IMR-90 (cell line): ENCODE results near the gene APOBEC3H. TPM values are rescaled to one million over a fixed set of nuclear protein-coding genes. Genes with fewer than 3 reads are reported as not detected.

Experiments
- ATAC-seq: fragments of 200-7000 bp; cut with Tn5 transposase; 2 replicates; pipeline ENCODE4 v1.9.1; 2020; ENCODE audit warnings: low read depth, mild to moderate bottlenecking, moderate library complexity
- BruUV-seq: library from RNA; stranded (reverse); fragments of 400-500 nt; replicated peaks from 2 replicates; lab custom pipeline; 2021; lab: Mats Ljungman, UMichigan
- CTCF ChIA-PET: fragments of 300-600 bp; formaldehyde crosslinking; extraction: SDS; loops from one replicate; lab custom pipeline; 2021; ENCODE audit warnings: antibody characterized with exemption; lab: Yijun Ruan, JAX
- POLR2A ChIA-PET: fragments of 300-600 bp; sonication (Branson Sonifier 250); formaldehyde crosslinking; loops from one replicate; lab custom pipeline; 2022; ENCODE audit warnings: antibody characterized with exemption; ENCODE audit not compliant: unreplicated experiment; lab: Charles Lee
- DNase-seq: peaks from one replicate; pipeline ENCODE4 v3.0.0; 2013
- H2AFZ ChIP-seq: replicated peaks from 2 replicates; pipeline ENCODE3; 2013; ENCODE audit warnings: low read length, mild to moderate bottlenecking; ENCODE audit not compliant: poor library complexity
- H2AK5ac ChIP-seq: 2 replicates; pipeline ENCODE4 v1.6.1; 2013; ENCODE audit warnings: low read depth, low read length, inconsistent platforms
- H2AK9ac ChIP-seq: replicated peaks from 2 replicates; pipeline ENCODE3; 2013; ENCODE audit warnings: mild to moderate bottlenecking, low read depth, low read length, moderate library complexity; ENCODE audit not compliant: poor library complexity
- H2BK120ac ChIP-seq: 2 replicates; pipeline ENCODE4 v1.6.1; 2013; ENCODE audit warnings: low read depth, low read length, inconsistent platforms
- H2BK15ac ChIP-seq: 3 replicates; pipeline ENCODE4 v1.6.1; 2013; ENCODE audit warnings: low read depth, low read length, inconsistent platforms
- H2BK20ac ChIP-seq: 2 replicates; pipeline ENCODE4 v1.6.1; 2013; ENCODE audit warnings: low read depth, mild to moderate bottlenecking, inconsistent platforms, low read length, moderate library complexity
- H2BK5ac ChIP-seq: 2 replicates; pipeline ENCODE4 v1.6.1; 2013; ENCODE audit warnings: mild to moderate bottlenecking, low read depth, low read length, inconsistent platforms; ENCODE audit not compliant: poor library complexity, severe bottlenecking
- H3K14ac ChIP-seq: replicated peaks from 2 replicates; pipeline ENCODE4 v1.6.1; 2013; ENCODE audit warnings: low read depth, low read length, inconsistent platforms
- H3K18ac ChIP-seq: 2 replicates; pipeline ENCODE4 v1.6.1; 2013; ENCODE audit warnings: low read depth, low read length, control low read depth
- H3K23ac ChIP-seq: 2 replicates; pipeline ENCODE4 v1.6.1; 2013; ENCODE audit warnings: low read depth, low read length, inconsistent platforms
- H3K27ac ChIP-seq: 2 replicates; pipeline ENCODE4 v1.5.1; 2013; ENCODE audit warnings: mild to moderate bottlenecking, control low read depth, low read length; ENCODE audit not compliant: insufficient read depth
- H3K27me3 ChIP-seq: 2 replicates; pipeline ENCODE4 v1.6.1; 2013; ENCODE audit warnings: low read length; ENCODE audit not compliant: control insufficient read depth, insufficient read depth
- H3K36me3 ChIP-seq: 2 replicates; pipeline ENCODE4 v1.6.1; 2013; ENCODE audit warnings: low read length, mixed read lengths; ENCODE audit not compliant: control insufficient read depth, insufficient read depth
- H3K4ac ChIP-seq: 2 replicates; pipeline ENCODE4 v1.6.1; 2013; ENCODE audit warnings: low read depth, low read length, inconsistent platforms
- H3K4me1 ChIP-seq: 2 replicates; pipeline ENCODE4 v1.6.1; 2013; ENCODE audit warnings: low read length, mixed read lengths; ENCODE audit not compliant: control insufficient read depth, insufficient read depth
- H3K4me2 ChIP-seq: 2 replicates; pipeline ENCODE4 v1.6.1; 2013; ENCODE audit warnings: low read depth, mild to moderate bottlenecking, control low read depth, low read length, moderate library complexity
- H3K4me3 ChIP-seq: 2 replicates; pipeline ENCODE4 v1.5.1; 2013; ENCODE audit warnings: low read depth, mild to moderate bottlenecking, control low read depth, low read length, moderate library complexity; ENCODE audit not compliant: insufficient read depth
- H3K56ac ChIP-seq: 2 replicates; pipeline ENCODE4 v1.6.1; 2013; ENCODE audit warnings: low read length, inconsistent platforms; ENCODE audit not compliant: insufficient read depth; ENCODE audit errors: extremely low read depth
- H3K79me1 ChIP-seq, 2 experiments: 2 replicates each; pipeline ENCODE4 v1.6.1; 2013; ENCODE audit warnings: low read length in 2 of 2, inconsistent platforms in 1 of 2, low read depth in 1 of 2
- H3K9ac ChIP-seq: 2 replicates; pipeline ENCODE4 v1.6.1; 2013; ENCODE audit warnings: low read depth, low read length, control low read depth
- H3K9me1 ChIP-seq: 2 replicates; pipeline ENCODE4 v1.6.1; 2013; ENCODE audit warnings: low read length, inconsistent platforms; ENCODE audit not compliant: insufficient read depth
- H3K9me3 ChIP-seq: 2 replicates; pipeline ENCODE4 v1.6.1; 2013; ENCODE audit warnings: low read length; ENCODE audit not compliant: control insufficient read depth, insufficient read depth
- H4K20me1 ChIP-seq: 2 replicates; pipeline ENCODE4 v1.6.1; 2013; ENCODE audit warnings: low read length, inconsistent platforms; ENCODE audit not compliant: insufficient read depth
- H4K5ac ChIP-seq: 2 replicates; pipeline ENCODE4 v1.6.1; 2013; ENCODE audit warnings: mild to moderate bottlenecking, low read depth, low read length, control low read depth
- H4K8ac ChIP-seq, 2 experiments: 2 replicates each; pipeline ENCODE4 v1.6.1; 2013; ENCODE audit warnings: low read depth in 2 of 2, low read length in 2 of 2, control low read depth in 1 of 2, inconsistent platforms in 1 of 2
- H4K91ac ChIP-seq: 2 replicates; pipeline ENCODE4 v1.6.1; 2013; ENCODE audit warnings: low read depth, low read length, inconsistent platforms; ENCODE audit not compliant: insufficient read depth
- CHD1 ChIP-seq: IDR thresholded peaks from 2 replicates; pipeline ENCODE4 v1.6.1; 2012; ENCODE audit warnings: low read depth, low read length, improper control_type of control experiment
- FOS ChIP-seq: fragments of 150-350 bp; IDR thresholded peaks from 2 replicates; pipeline ENCODE4 v1.6.1; 2016; ENCODE audit warnings: low read depth, low read length
- MAFK ChIP-seq: IDR thresholded peaks from 2 replicates; pipeline ENCODE4 v1.6.1; 2012; ENCODE audit warnings: low read depth, low read length, improper control_type of control experiment
- MAZ ChIP-seq: IDR thresholded peaks from 2 replicates; pipeline ENCODE4 v1.6.1; 2012; ENCODE audit warnings: low read depth, mild to moderate bottlenecking, low read length, improper control_type of control experiment, moderate library complexity, borderline replicate concordance
- MXI1 ChIP-seq: IDR thresholded peaks from 2 replicates; pipeline ENCODE4 v1.6.1; 2012; ENCODE audit warnings: low read depth, mild to moderate bottlenecking, low read length, moderate library complexity, borderline replicate concordance
- NFE2L2 ChIP-seq: fragments of 150-350 bp; IDR thresholded peaks from 2 replicates; pipeline ENCODE4 v1.6.1; 2016; ENCODE audit warnings: low read depth, mild to moderate bottlenecking, low read length
- POLR2A ChIP-seq: IDR thresholded peaks from 2 replicates; pipeline ENCODE4 v1.6.1; 2012; ENCODE audit warnings: mild to moderate bottlenecking, low read depth, low read length
- RAD21 ChIP-seq: IDR thresholded peaks from 2 replicates; pipeline ENCODE4 v1.6.1; 2012; ENCODE audit warnings: low read length, improper control_type of control experiment
- RCOR1 ChIP-seq: IDR thresholded peaks from 2 replicates; pipeline ENCODE4 v1.6.1; 2012; ENCODE audit warnings: mild to moderate bottlenecking, low read length, improper control_type of control experiment; ENCODE audit not compliant: insufficient replicate concordance
- RFX5 ChIP-seq: IDR thresholded peaks from 2 replicates; pipeline ENCODE4 v1.8.0; 2012; ENCODE audit warnings: low read depth, mild to moderate bottlenecking, low read length, moderate library complexity
- SMC3 ChIP-seq: fragments of 150-350 bp; IDR thresholded peaks from 2 replicates; pipeline ENCODE4 v1.6.1; 2016; ENCODE audit warnings: low read depth, mild to moderate bottlenecking, antibody characterized with exemption, low read length, moderate library complexity
- WGBS, 2 experiments: methylation state at CpG; one replicate each; pipeline versions ENCODE4 v1.1.5 to v1.1.7; 2013; ENCODE audit warnings: missing lambda C conversion rate in 2 of 2; ENCODE audit not compliant: insufficient read length in 1 of 2; ENCODE audit errors: extremely low coverage in 2 of 2; 5-methylcytosine and 5-hydroxymethylcytosine counted together
- dilution Hi-C: fragments of 300-500 bp; cut with HindIII; formaldehyde crosslinking; loops from one replicate; pipeline ENCODE4 v1.14.3; 2018; ENCODE audit warnings: low sequenced_read_pairs; ENCODE audit not compliant: unreplicated experiment
- in situ Hi-C: fragments of 300-500 bp; cut with MboI; formaldehyde crosslinking; loops from 3 replicates; pipeline ENCODE4 v1.14.3; 2019; ENCODE audit warnings: low sequenced_read_pairs, inconsistent platforms, mixed read lengths
- intact Hi-C: fragments of 100-400 bp; cut with micrococcal nuclease; formaldehyde crosslinking; loops from 2 replicates; pipeline ENCODE4 v1.10.0; 2022
- polyA plus RNA-seq, 3 experiments: library from polyadenylated mRNA; depleted of rRNA; stranded (reverse); fragments of >200 nt; gene quantifications; 2 replicates each; pipeline ENCODE4 v1.2.3, GENCODE V29; 2012; ENCODE audit warnings: low replicate concordance in 1 of 3
- total RNA-seq: library from RNA; depleted of rRNA; stranded (reverse); fragments of >200 nt; gene quantifications from 2 replicates; pipeline ENCODE4 v1.2.3, GENCODE V29; 2012
- TF ChIP-seq, protein P1 (sequence below): conservative IDR thresholded peaks from 2 replicates; pipeline ENCODE4 v1.5.1; 2012; ENCODE audit warnings: mild to moderate bottlenecking, low read depth, low read length, improper control_type of control experiment

The APOBEC3H gene
- total and polyA plus RNA-seq, 2 of the 4 experiments (the other 2 are of a cell fraction): 0.18 TPM; not detected in 1

DNA sequence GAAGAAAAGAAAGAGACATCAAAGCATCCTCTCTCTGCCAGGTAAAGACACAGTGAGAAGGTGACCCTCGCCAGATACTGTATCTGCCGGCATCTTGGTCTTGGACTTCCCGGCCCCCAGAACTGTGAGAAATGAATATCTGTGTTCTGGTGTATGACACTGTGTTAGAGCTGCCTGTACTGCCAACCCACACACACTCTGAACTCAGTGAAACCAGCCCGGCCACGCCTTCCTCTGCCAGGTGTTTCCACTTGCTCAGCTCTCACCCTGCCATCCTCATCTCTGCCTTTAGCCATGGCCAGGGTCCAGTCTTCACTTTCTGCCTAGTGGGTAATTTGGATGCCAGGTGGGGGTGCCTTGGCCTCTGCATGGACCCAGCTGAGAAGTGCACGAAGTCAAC is 31.5 kb downstream of the APOBEC3H start:
- Histone ChIP-seq H2BK5ac (no peak overlapping the region), H3K4me2 (no peak overlapping the region), H3K56ac (no peak overlapping the region), H2AK5ac (no peak overlapping the region), H4K8ac (no peak overlapping the region), H3K9ac (no peak overlapping the region), H3K9me3 (no peaks in the 10 kb centered on the region), H3K4me3 (no peak overlapping the region), H2AK9ac (no peak overlapping the region), H3K18ac (no peak overlapping the region), H3K4ac (no peak overlapping the region), H4K5ac (no peak overlapping the region), H3K4me1 (peaks cover 8% of the 10 kb centered on the region), H3K27ac (no peak overlapping the region), H2BK20ac (no peak overlapping the region), H2BK120ac (no peak overlapping the region), H3K79me1 (no peaks in the 10 kb centered on the region), H2BK15ac (no peak overlapping the region), H3K23ac (no peak overlapping the region), H3K27me3 (peaks cover 4% of the 10 kb centered on the region; the same call in 1 of the 2 replicates), H4K91ac (no peak overlapping the region), H2AFZ (no peak overlapping the region), H3K9me1 (no peaks in the 10 kb centered on the region), H3K14ac (no peak overlapping the region), H3K36me3 (no peaks in the 10 kb centered on the region), H4K20me1 (no peaks in the 10 kb centered on the region)
- ATAC-seq: no peak
- CTCF ChIA-PET: no interaction called here
- dilution Hi-C loops: no loop called here
- POLR2A ChIA-PET: no interaction called here
- DNase-seq: no peak
- in situ Hi-C loops: no loop called here
- WGBS, 2 experiments: no CpG with 5 or more reads among the region's 6 CpGs
- TF ChIP-seq MXI1 (no peak), MAZ (no peak), SMC3 (no peak), RFX5 (no peak), CHD1 (no peak), MAFK (no peak), NFE2L2 (no peak), FOS (no peak), RAD21 (no peak), RCOR1 (no peak), POLR2A (no peak)
- TF ChIP-seq, protein P1, sequence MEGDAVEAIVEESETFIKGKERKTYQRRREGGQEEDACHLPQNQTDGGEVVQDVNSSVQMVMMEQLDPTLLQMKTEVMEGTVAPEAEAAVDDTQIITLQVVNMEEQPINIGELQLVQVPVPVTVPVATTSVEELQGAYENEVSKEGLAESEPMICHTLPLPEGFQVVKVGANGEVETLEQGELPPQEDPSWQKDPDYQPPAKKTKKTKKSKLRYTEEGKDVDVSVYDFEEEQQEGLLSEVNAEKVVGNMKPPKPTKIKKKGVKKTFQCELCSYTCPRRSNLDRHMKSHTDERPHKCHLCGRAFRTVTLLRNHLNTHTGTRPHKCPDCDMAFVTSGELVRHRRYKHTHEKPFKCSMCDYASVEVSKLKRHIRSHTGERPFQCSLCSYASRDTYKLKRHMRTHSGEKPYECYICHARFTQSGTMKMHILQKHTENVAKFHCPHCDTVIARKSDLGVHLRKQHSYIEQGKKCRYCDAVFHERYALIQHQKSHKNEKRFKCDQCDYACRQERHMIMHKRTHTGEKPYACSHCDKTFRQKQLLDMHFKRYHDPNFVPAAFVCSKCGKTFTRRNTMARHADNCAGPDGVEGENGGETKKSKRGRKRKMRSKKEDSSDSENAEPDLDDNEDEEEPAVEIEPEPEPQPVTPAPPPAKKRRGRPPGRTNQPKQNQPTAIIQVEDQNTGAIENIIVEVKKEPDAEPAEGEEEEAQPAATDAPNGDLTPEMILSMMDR: no peak
- intact Hi-C loops: no loop called here
- no TSS peak for BruUV-seq
